Loucy (cell line): Measurements from ENCODE around the gene VIPR2.
A peak's percentile ranks its signal among the peaks of the same experiment; 100 is the strongest.

Experiments
- H2AFZ ChIP-seq: fragments of 200-600 bp; sonication (generic); 2 replicates; pipeline ENCODE4 v1.6.0; 2016; ENCODE audit warnings: antibody characterized with exemption, mild to moderate bottlenecking, low read length, moderate library complexity
- H3F3A ChIP-seq: fragments of 200-600 bp; 2 replicates; pipeline ENCODE4 v1.6.0; 2016; ENCODE audit warnings: antibody characterized with exemption, low read depth, mild to moderate bottlenecking
- H3K27me3 ChIP-seq: fragments of 200-600 bp; sonication (generic); 2 replicates; pipeline ENCODE4 v1.6.1; 2014; ENCODE audit warnings: low read length, mild to moderate bottlenecking; ENCODE audit not compliant: insufficient read depth, poor library complexity, severe bottlenecking
- H3K36me3 ChIP-seq: fragments of 200-600 bp; sonication (generic); 2 replicates; pipeline ENCODE4 v1.6.1; 2016; ENCODE audit warnings: low read length; ENCODE audit not compliant: insufficient read depth
- H3K4me1 ChIP-seq: fragments of 200-600 bp; sonication (generic); 2 replicates; pipeline ENCODE4 v1.5.1; 2014; ENCODE audit warnings: low read length, mild to moderate bottlenecking; ENCODE audit not compliant: insufficient read depth, poor library complexity, severe bottlenecking
- H3K4me2 ChIP-seq: fragments of 200-600 bp; sonication (generic); 2 replicates; pipeline ENCODE4 v1.6.0; 2014; ENCODE audit warnings: antibody characterized with exemption, low read length, low read depth, mild to moderate bottlenecking; ENCODE audit not compliant: poor library complexity, severe bottlenecking
- H3K4me3 ChIP-seq: fragments of 200-600 bp; sonication (generic); 2 replicates; pipeline ENCODE4 v1.5.1; 2014; ENCODE audit warnings: low read length, mild to moderate bottlenecking, mixed read lengths; ENCODE audit not compliant: poor library complexity, severe bottlenecking
- H3K79me2 ChIP-seq: fragments of 200-600 bp; sonication (generic); 2 replicates; pipeline ENCODE4 v1.6.1; 2014; ENCODE audit warnings: low read length; ENCODE audit not compliant: insufficient read depth
- H3K9ac ChIP-seq: fragments of 200-600 bp; sonication (generic); 2 replicates; pipeline ENCODE4 v1.6.0; 2014; ENCODE audit warnings: mild to moderate bottlenecking, low read depth, low read length, moderate library complexity; ENCODE audit not compliant: poor library complexity, severe bottlenecking
- H3K9me2 ChIP-seq: fragments of 200-600 bp; sonication (generic); replicated peaks from 2 replicates; pipeline ENCODE4 v1.6.1; 2016; ENCODE audit warnings: low read depth, low read length, mixed read lengths
- H3K9me3 ChIP-seq: fragments of 200-600 bp; sonication (generic); 2 replicates; pipeline ENCODE4 v1.6.1; 2014; ENCODE audit warnings: mild to moderate bottlenecking, antibody characterized with exemption, low read length, low read depth; ENCODE audit not compliant: insufficient read depth
- H4K20me1 ChIP-seq: fragments of 200-600 bp; sonication (generic); 2 replicates; pipeline ENCODE4 v1.6.0; 2014; ENCODE audit warnings: antibody characterized with exemption, low read length, mild to moderate bottlenecking; ENCODE audit not compliant: insufficient read depth, poor library complexity, severe bottlenecking
- EZH2phosphoT487 ChIP-seq: fragments of 200-600 bp; IDR thresholded peaks from 2 replicates; pipeline ENCODE4 v1.6.1; 2018; ENCODE audit warnings: antibody characterized with exemption, mild to moderate bottlenecking, moderate library complexity, borderline replicate concordance
- TF ChIP-seq, protein P1 (sequence below): fragments of 200-600 bp; sonication (generic); conservative IDR thresholded peaks from 2 replicates; pipeline ENCODE4 v1.5.1; 2014; ENCODE audit warnings: mild to moderate bottlenecking, antibody characterized with exemption, low read length

Gene VIPR2

DNA sequence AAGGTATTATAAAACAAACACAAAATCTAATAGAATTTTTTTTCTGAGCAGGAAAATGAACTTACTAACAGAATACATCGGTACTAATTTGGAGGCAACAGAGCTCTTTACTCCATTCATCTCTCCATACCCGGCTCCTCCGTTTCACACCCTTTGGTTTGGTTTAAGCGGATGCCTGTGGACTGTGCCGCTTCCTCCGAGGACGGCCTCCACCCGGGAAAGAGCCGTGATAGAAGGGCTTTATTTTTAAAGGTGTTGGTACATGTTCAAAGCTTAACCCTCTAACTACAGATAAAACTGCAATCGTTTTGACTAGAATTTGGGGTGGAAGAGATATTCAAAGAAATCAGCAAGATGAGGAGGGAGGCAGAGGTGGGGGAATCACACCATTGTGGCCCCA is 1.9 kb downstream of the VIPR2 start:
- Histone ChIP-seq H4K20me1 (no peaks in the 10 kb centered on the region), H3F3A (no peaks in the 10 kb centered on the region), H3K79me2 (no peaks in the 10 kb centered on the region), H3K4me2 (no peak overlapping the region), H3K4me1 (no peaks in the 10 kb centered on the region), H3K9ac (no peak overlapping the region), H3K36me3 (no peaks in the 10 kb centered on the region), H3K27me3 (no peaks in the 10 kb centered on the region), H3K4me3 (no peak overlapping the region), H3K9me3 (peaks cover 11% of the 10 kb centered on the region; the same call in 1 of the 2 replicates), H2AFZ (no peak overlapping the region), H3K9me2 (no peaks in the 10 kb centered on the region)
- TF ChIP-seq EZH2phosphoT487: no peak
- TF ChIP-seq, protein P1, sequence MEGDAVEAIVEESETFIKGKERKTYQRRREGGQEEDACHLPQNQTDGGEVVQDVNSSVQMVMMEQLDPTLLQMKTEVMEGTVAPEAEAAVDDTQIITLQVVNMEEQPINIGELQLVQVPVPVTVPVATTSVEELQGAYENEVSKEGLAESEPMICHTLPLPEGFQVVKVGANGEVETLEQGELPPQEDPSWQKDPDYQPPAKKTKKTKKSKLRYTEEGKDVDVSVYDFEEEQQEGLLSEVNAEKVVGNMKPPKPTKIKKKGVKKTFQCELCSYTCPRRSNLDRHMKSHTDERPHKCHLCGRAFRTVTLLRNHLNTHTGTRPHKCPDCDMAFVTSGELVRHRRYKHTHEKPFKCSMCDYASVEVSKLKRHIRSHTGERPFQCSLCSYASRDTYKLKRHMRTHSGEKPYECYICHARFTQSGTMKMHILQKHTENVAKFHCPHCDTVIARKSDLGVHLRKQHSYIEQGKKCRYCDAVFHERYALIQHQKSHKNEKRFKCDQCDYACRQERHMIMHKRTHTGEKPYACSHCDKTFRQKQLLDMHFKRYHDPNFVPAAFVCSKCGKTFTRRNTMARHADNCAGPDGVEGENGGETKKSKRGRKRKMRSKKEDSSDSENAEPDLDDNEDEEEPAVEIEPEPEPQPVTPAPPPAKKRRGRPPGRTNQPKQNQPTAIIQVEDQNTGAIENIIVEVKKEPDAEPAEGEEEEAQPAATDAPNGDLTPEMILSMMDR: no peak

DNA sequence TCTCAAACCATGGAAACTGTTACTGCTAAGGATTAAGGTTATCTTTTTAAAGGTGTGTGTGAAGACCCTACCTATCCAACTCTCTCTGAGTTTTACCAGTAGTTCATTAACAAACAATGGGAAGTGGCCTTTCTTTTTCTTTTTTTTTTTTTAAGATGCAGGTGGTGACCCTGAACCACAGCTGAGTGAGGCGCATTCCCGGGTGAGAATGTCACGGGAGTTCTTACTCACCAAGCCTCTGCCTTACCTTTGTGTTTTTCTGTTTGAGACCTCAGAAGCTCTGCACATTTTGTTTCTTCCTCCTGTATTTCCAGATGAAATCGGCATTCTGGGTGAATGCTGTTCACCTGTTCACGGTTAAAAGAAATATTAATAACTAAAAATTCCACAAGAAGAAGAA is 2.5 kb downstream of the VIPR2 start:
- Histone ChIP-seq H3K4me2 (no peak overlapping the region), H3K9me2 (no peaks in the 10 kb centered on the region), H3K36me3 (no peaks in the 10 kb centered on the region), H3K9ac (no peak overlapping the region), H3K4me1 (no peaks in the 10 kb centered on the region), H3F3A (no peaks in the 10 kb centered on the region), H2AFZ (no peak overlapping the region), H3K79me2 (no peaks in the 10 kb centered on the region), H4K20me1 (no peaks in the 10 kb centered on the region), H3K4me3 (no peak overlapping the region), H3K27me3 (no peaks in the 10 kb centered on the region), H3K9me3 (peaks cover 11% of the 10 kb centered on the region; the same call in 1 of the 2 replicates)
- no peak for TF ChIP-seq EZH2phosphoT487

DNA sequence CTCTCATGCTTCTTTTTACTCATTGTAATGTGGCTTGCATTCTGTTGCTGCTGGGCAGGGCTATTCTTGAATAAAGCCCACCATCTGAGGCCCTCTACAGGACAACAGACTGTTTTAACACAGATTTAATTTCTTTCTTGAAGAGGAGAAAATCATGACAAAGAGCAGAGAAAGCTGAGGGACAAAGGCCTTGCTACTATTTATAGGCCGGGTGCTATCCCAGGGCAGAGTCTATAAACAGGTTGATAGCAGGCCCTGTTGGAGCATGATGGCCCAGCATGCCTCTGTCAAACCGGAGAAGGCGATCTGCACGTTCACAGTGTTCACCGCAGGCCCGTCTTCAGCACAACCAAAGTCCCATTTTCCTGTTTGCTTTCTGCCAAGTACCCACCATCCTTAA is 3.0 kb downstream of the VIPR2 start:
- no peak overlapping the region for H3K4me3 ChIP-seq
- no peaks in the 10 kb centered on the region for H4K20me1 ChIP-seq
- H3K36me3 ChIP-seq: no peaks in the 10 kb centered on the region
- no peaks in the 10 kb centered on the region for H3K79me2 ChIP-seq
- H3K9ac ChIP-seq: no peak overlapping the region
- no peaks in the 10 kb centered on the region for H3K9me2 ChIP-seq
- H3F3A ChIP-seq: no peaks in the 10 kb centered on the region
- H3K9me3 ChIP-seq: peaks cover 10% of the 10 kb centered on the region; the same call in 1 of the 2 replicates
- H2AFZ ChIP-seq: no peak overlapping the region
- TF ChIP-seq, protein P1: 0 out of 2 replicates have a peak, but pooled peaks have one; percentile 20
- TF ChIP-seq EZH2phosphoT487: no peak
- no peak overlapping the region for H3K4me2 ChIP-seq
- no peaks in the 10 kb centered on the region for H3K4me1 ChIP-seq
- no peaks in the 10 kb centered on the region for H3K27me3 ChIP-seq

DNA sequence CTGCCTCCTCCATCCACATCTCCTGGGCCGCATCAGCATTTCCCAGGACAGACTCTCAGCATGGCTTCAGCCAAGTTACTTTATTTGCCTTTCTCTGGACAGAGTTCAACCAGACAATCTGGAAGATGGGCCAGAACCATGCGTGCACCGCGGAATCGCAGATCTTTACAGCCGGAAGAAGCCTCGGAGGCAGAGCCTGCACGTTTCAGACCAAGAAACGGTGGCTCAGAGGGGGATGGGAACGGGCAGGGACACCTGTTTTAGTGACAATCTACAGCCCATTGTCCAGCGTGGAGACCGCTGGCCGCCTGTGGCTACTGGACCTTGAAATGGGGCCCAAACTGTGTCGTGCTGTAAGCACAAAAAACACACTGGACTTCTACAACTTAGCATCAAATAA is 3.5 kb downstream of the VIPR2 start:
- TF ChIP-seq EZH2phosphoT487: no peak
- TF ChIP-seq, protein P1: no peak
- Histone ChIP-seq H3F3A (no peaks in the 10 kb centered on the region), H3K4me3 (no peak overlapping the region), H3K36me3 (no peaks in the 10 kb centered on the region), H3K4me2 (no peak overlapping the region), H3K79me2 (no peaks in the 10 kb centered on the region), H2AFZ (no peak overlapping the region), H3K4me1 (no peaks in the 10 kb centered on the region), H3K9me3 (peaks cover 6% of the 10 kb centered on the region; the same call in 1 of the 2 replicates), H4K20me1 (no peaks in the 10 kb centered on the region), H3K9me2 (no peaks in the 10 kb centered on the region), H3K27me3 (no peaks in the 10 kb centered on the region), H3K9ac (no peak overlapping the region)
